ENCODE results near the gene EYS. TPM values are rescaled to one million over a fixed set of nuclear protein-coding genes. Genes with fewer than 3 reads are reported as not detected.

The EYS gene
- total and polyA plus RNA-seq, 2 of the 8 experiments (the other 6 are each of a cell fraction or from before 2014, with no cell fraction given) = 0.05 to 0.13 TPM

- Histone ChIP-seq H3K4me2 (ENCODE audit: insufficient read depth in 1 of 2, low read depth in 2 of 2, low read length in 2 of 2) (no peak overlapping the region), H3K4me3 (ENCODE audit: extremely low read depth in 1 of 4, insufficient read depth in 2 of 4, low read depth in 3 of 4, low read length in 4 of 4) (no peak overlapping the region), H4K5ac (ENCODE audit: insufficient read length, low read depth, low read length) (no peak overlapping the region), H2AFZ (ENCODE audit: low read length) (no peak overlapping the region), H4K20me1 (replicated peaks in 1 of 2; ENCODE audit: control insufficient read depth in 1 of 2, insufficient read depth in 2 of 2, low read length in 2 of 2) (no peaks in the 10 kb centered on the region), H3K23ac (ENCODE audit: insufficient read length) (no peak overlapping the region), H3K4ac (replicated peaks; ENCODE audit: insufficient read length, low read depth, low read length) (no peak overlapping the region), H3K27me3 (replicated peaks in 1 of 4; ENCODE audit: control insufficient read depth in 3 of 4, extremely low read depth in 1 of 4, insufficient read depth in 3 of 4, low read length in 3 of 4) (no peaks in the 10 kb centered on the region), H3K23me2 (ENCODE audit: low read depth, low read length) (no peaks in the 10 kb centered on the region), H2AK5ac (ENCODE audit: low read depth, low read length) (no peak overlapping the region), H3K18ac (ENCODE audit: extremely low read depth, low read length) (no peak overlapping the region), H2BK120ac (replicated peaks; ENCODE audit: low read depth, low read length) (no peak overlapping the region), H3K27ac (ENCODE audit: low read depth, low read length) (no peak overlapping the region), H3K36me3 (ENCODE audit: control insufficient read depth in 2 of 4, insufficient read depth in 4 of 4, low read length in 3 of 4) (no peaks in the 10 kb centered on the region), H4K8ac (ENCODE audit: extremely low read depth, insufficient read depth, low read length) (no peak overlapping the region), H3K4me1 (replicated peaks in 1 of 4; ENCODE audit: control insufficient read depth in 3 of 4, insufficient read depth in 4 of 4, low read length in 3 of 4) (no peaks in the 10 kb centered on the region), H2BK12ac (ENCODE audit: low read depth, low read length) (no peak overlapping the region), H2BK5ac (ENCODE audit: low read depth, low read length) (no peak overlapping the region), H3K79me2 (ENCODE audit: control insufficient read depth in 1 of 2, insufficient read depth in 2 of 2, low read length in 2 of 2) (no peaks in the 10 kb centered on the region), H2BK20ac (ENCODE audit: low read length) (no peak overlapping the region), H3K9me3 (ENCODE audit: insufficient read depth in 2 of 2, low read depth in 1 of 2, low read length in 1 of 2) (no peaks in the 10 kb centered on the region), H2BK15ac (ENCODE audit: low read length) (no peak overlapping the region), H3K9ac (replicated peaks in 1 of 4; ENCODE audit: extremely low read depth in 1 of 4, low read depth in 3 of 4, low read length in 3 of 4) (no peak overlapping the region), H3K14ac (ENCODE audit: insufficient read length) (no peak overlapping the region), H3K79me1 (ENCODE audit: low read depth, low read length) (no peaks in the 10 kb centered on the region), H4K91ac (replicated peaks; ENCODE audit: insufficient read length, low read length) (no peak overlapping the region), H3K56ac (replicated peaks; ENCODE audit: insufficient read length, low read depth, low read length) (no peak overlapping the region)
- POLR2A ChIA-PET (ENCODE audit: partially characterized antibody) = no interaction called here
- WGBS, 2 experiments (ENCODE audit: extremely low coverage in 1 of 2, insufficient coverage in 1 of 2, insufficient read length in 1 of 2, insufficient replicate concordance in 2 of 2, low coverage in 1 of 2, low lambda C conversion rate in 2 of 2, missing lambda C conversion rate in 1 of 2) = 91% methylated on average over 2 of the region's 2 CpGs; no CpG with 5 or more reads in 1 of the 2 experiments
- TF ChIP-seq KDM1A (IDR thresholded peaks at IDR 0.05; ENCODE audit: borderline replicate concordance, low read length) (no peak), SAP30 (IDR thresholded peaks at IDR 0.05; ENCODE audit: insufficient read depth, insufficient replicate concordance, low read length) (no peak), TAF7 (optimal IDR thresholded peaks at IDR 0.05; ENCODE audit: borderline replicate concordance, low read depth, low read length) (no peak), EP300 (IDR thresholded peaks at IDR 0.05; ENCODE audit: borderline replicate concordance in 1 of 2, low read depth in 2 of 2, low read length in 2 of 2) (no peak)
- TF ChIP-seq, protein P1, sequence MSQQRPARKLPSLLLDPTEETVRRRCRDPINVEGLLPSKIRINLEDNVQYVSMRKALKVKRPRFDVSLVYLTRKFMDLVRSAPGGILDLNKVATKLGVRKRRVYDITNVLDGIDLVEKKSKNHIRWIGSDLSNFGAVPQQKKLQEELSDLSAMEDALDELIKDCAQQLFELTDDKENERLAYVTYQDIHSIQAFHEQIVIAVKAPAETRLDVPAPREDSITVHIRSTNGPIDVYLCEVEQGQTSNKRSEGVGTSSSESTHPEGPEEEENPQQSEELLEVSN (IDR thresholded peaks at IDR 0.05) = no peak
- CTCF ChIA-PET (ENCODE audit: partially characterized antibody) = no interaction called here
- DNase-seq (ENCODE audit: low read depth in 1 of 2, low spot score in 2 of 2) (no peak), FAIRE-seq (no peak)
Measured at GRCh38 chr6:64539917-64540316, 1167.1 kb downstream of the EYS start.

All from H1 (cell line).